Keratinocyte (primary cell): ENCODE results near the gene INSIG1.

ENCODE experiments used
- CTCF ChIP-seq, 3 experiments: IDR thresholded peaks in 1 of 3; conservative IDR thresholded peaks in 1 of 3; optimal IDR thresholded peaks in 1 of 3; 2 replicates in 2 of 3; 3 replicates in 1 of 3; pipeline versions ENCODE3 to v1.5.1; 2011; ENCODE audit warnings: low read length in 3 of 3, mild to moderate bottlenecking in 3 of 3, moderate library complexity in 2 of 3, control low read depth in 1 of 3, inconsistent platforms in 1 of 3; ENCODE audit not compliant: insufficient read depth in 2 of 3; ENCODE audit errors: extremely low read depth in 1 of 3
- EZH2 ChIP-seq: IDR thresholded peaks from one replicate; pipeline ENCODE4 v1.6.1; 2012; ENCODE audit warnings: inconsistent platforms, mild to moderate bottlenecking, low read length, moderate library complexity

DNA sequence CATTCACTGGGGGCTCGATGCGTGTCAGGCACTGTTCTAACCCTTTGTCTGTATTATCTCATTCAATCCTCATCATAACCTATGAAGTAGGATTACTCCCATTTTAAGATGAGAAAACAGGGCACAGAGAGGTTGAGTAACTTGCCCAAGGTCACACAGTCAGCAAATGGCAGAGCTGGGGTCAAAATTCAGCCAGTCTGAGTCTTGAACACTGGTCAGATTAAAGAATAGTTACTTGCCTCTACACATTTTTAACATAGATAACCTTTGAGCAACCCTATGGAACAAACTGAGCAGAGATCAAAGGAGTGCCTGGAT, 27.2 kb downstream of the INSIG1 start:
- TF ChIP-seq CTCF (optimal IDR thresholded peaks at IDR 0.05 in 1 of 3, IDR thresholded peaks at IDR 0.05 in 1 of 3, conservative IDR thresholded peaks at IDR 0.05 in 1 of 3; ENCODE audit: extremely low read depth in 1 of 3, insufficient read depth in 2 of 3, low read length in 3 of 3) = no peak
- no peak for TF ChIP-seq EZH2
